ENCODE data around the gene DHX32.
A peak's percentile ranks its signal among the peaks of the same experiment; 100 is the strongest.
"Not testable (repeated sequence)": the region's sequence is repeated elsewhere in the genome, so short reads cannot be mapped to it uniquely, and the experiment has no call there.

DHX32 gene

DNA sequence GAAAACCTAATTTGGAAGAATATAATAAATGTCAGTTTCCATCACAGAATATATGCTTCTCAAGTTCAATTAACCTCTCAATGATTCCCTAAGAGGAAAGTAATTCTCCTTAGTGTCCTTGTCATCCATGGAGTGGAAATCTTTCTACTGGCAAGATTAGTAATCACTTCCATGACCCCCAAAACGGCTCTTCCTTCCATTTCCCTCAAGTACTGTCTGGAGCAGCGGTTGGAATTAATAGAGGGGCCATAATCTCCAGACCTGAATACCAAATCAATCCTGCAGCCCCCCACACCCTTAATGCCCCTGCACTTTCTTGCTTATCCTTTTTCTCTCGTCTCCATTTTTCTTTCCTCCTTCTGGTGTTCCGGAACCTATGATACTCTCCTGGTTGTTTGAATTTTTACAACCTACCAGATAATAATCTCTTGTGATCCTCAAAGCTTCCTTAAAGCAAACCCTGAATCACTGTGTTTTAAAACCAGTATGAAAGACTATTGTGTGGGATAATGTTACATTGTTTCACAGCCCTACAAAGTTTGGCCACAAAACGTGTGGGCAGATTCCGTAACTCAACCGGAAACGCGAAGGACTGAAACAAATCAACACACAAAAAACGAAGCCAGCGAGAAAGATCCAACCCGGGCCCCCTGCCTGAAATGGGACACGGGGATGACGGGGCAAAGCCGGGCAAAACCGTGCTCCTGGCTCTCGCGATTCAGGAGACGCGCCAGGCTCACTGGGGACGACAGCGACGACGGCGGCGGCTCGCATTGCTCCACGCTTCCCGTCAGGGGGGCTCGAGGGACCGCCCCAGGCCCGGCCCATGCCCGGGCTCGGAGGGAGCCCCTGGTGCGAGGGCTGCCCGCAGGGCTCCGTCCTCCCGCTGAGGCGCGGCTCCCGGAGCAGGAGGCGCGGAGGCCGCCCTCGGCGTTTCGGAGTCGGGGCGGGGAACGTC, 14.3 kb upstream of the DHX32 start:
- DNase-seq (ENCODE audit: low read depth in 2 of 2), result peak in 1 of 2 donors; percentile 27

- DNase-seq (ENCODE audit: low read depth in 2 of 2), result not testable (repeated sequence)
These were observed 13.1 kb upstream of the DHX32 start for GRCh38 chr10:125894176-125894575.

- DNase-seq (ENCODE audit: low read depth in 2 of 2), result not testable (repeated sequence)
These were observed 11.3 kb upstream of the DHX32 start for GRCh38 chr10:125892402-125892801.

DNA sequence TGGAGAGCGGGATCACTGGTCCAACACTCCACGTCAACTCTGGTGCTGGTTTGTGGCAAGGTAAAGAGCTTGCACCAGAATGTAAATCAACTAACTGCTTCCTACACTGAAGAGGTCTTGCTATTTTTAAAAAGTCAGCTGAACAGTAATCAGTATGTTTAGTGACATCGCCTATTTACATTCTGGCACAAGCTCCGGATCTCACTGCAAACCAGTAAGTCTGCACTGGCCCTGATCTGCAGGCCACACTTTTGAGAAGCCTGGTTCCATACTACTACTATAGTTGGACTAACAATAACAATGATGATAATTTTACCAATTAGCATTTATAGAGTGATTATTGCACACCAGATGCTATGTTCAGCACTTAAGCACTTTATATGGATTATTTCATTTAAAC, 8.3 kb upstream of the DHX32 start:
- not testable (repeated sequence) for DNase-seq (ENCODE audit: low read depth in 2 of 2)

DNA sequence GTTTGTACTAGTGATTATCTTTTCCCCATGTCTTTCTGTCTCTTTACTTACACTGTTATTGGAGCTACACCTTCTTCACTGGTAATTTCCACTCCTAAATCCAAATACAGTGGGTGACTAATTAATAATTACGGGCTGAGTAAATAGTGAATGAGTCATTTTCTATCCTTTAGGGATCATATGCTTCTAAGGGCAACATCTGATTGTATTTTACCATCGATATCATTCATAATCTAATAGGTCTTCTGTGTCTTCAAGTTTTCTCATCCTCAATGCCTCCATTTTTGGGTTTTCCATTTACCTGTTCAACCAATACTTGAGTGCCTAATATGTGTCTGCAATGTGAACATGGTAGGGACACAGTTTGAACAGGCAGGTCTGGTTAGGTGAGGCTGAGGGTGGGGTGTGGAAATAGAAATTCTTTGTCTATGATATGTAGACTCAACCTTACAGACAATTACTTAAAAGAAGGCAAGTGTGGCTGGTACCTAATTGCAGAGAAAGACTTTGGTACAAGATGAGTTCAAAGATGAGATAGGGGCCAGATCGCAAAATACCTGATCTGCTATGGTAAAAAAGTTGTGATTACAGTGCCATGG, 5.9 kb upstream of the DHX32 start:
- DNase-seq (ENCODE audit: low read depth in 2 of 2), result no peak

DNA sequence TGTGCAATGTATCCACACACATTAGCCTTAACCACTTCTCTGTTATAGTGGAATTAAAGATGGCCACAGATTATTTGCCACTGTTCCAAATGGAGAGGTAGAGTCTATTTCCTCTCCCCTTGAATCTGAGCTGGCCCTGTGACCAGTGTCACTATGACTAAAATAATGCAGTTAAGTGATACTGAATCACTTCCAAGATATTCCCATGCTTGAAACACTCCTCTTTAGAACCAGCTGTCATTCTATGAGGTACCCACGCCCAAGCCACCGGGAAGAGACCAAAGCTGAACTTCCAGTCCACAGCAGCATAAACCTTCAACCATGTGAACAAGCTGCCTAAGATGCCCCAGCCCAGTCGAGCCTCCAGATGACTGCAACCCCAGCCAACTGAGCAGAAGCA, 2.1 kb upstream of the DHX32 start:
- DNase-seq (ENCODE audit: low read depth in 2 of 2), result no peak

- no peak for DNase-seq (ENCODE audit: low read depth in 2 of 2)
These were observed 1.5 kb upstream of the DHX32 start for GRCh38 chr10:125882596-125882995.

DNA sequence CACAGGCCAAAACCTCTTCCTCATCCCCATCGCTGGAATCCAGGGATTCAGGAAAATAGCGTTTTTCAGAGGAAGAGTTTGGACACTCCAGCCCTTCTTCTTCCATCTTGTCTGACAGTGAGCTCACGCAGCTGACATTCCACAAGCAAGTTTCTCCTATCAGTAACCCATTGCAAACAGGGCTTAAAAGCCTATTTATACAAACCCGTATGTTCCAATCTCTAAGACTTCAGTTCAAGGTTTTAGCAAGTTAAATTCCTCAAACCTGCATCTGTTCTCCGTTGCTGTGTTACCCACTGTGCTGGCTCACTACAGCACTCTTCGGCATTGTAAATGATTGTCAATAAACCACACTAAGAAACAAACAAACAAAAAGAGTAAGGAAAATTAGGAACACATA, 373 bp downstream of the DHX32 start:
- no peak for DNase-seq (ENCODE audit: low read depth in 2 of 2)

- DNase-seq (ENCODE audit: low read depth in 2 of 2), result no peak
These were observed 1.9 kb downstream of the DHX32 start for GRCh38 chr10:125878957-125879835.

DNA sequence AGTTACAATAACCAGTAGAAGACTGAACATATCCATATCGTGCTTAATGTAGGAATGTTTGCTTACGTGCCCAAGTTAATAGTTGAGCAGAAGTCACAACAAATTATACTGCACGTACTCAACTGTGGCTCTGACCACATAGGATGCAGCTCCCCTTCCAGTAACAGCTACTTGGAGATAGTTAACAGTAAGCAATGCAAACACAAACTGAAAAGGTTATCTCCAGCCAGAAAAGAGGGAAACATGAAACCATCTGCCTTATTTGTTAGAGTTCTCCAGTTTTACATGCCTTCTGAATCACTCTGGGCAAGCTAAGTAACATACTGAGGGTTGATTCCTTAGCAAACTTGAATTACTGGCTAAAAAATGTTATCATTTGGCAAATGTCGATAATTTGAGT, 9.8 kb downstream of the DHX32 start:
- no peak for DNase-seq (ENCODE audit: low read depth in 2 of 2)

DNA sequence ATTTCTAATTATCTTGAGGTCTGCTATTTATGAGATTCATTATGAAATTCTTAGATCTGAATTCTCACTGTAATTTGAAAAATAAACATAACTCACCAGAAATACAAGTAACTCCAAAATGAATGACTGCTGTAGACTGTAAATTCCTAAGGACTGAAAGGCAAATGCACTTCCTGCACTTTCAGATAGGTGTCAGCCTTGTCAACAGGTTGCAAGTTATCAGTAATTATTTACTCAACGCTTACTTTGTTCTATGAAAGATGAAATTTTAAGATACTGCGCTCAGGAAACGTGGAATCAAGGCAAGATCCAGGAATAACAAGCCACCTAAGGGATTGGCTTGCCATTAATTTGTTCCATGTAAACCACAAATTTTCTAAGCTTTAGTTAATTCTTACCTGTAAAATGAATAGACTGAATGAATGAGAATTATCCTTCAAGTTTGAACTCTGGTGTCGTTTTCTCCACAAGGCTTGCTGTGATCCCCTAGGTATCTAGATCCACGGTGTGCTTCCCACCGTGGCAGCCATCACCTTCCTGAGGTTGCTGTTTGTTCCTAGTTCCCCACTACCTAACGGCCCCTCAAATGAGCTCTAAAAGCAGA, 12.6 kb downstream of the DHX32 start:
- peak in 1 of 2 donors; percentile 5 for DNase-seq (ENCODE audit: low read depth in 2 of 2)

- DNase-seq (ENCODE audit: low read depth in 2 of 2), result no peak
These were observed 14.6 kb downstream of the DHX32 start for GRCh38 chr10:125866421-125867029.

DNA sequence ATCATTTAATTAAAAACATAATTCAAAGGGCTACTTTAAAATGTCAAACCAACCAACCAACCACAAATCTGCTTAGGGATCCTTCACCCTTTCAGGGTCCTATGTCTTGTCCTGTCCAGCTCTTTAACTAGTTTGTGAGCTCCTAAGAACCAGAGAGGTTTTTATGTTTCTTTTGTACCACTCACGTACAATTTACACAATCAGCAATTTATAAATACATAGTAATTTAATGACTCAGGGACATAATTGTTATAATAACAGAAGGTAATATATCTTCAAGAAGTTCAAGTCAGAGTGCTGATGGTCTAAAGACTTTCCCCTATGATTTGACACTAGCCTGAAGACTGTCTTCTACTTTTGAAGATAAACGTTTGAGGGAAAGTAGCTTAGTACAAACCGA, 16.0 kb downstream of the DHX32 start:
- no peak for DNase-seq (ENCODE audit: low read depth in 2 of 2)

GRCh38 chr10:125859128-125859817, 21.8 kb downstream of the DHX32 start:
- DNase-seq (ENCODE audit: low read depth in 2 of 2), result no peak

DNA sequence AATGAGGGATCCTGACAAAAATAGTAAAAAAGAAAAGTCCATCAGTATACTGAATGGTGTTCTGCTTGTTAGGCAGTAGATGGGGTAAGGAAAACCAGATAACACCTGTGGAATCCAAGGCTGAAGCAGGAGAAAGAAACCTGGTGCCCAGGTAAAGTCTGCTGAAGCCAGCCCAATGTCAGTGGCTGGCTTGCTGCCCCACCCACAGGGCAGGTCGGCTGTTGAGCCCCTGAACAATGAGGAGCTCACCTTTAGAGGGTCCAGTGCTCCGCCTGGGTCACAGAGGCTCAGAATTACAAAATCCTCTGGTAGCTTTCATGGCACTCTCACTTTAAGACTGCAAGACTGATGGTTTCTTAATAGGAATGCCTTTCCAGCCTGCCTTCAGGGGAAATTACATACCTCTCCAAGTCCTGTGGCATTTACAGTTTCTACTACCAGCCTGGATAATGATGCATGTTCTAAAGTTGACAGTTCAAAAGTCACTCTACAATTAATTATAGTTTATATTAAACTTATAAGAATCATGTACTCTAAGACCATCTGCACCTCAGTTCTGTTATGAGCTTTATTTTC, 23.8 kb downstream of the DHX32 start:
- no peak for DNase-seq (ENCODE audit: low read depth in 2 of 2)

- DNase-seq (ENCODE audit: low read depth in 2 of 2), result no peak
These were observed 28.6 kb downstream of the DHX32 start for GRCh38 chr10:125852487-125852886.

DNA sequence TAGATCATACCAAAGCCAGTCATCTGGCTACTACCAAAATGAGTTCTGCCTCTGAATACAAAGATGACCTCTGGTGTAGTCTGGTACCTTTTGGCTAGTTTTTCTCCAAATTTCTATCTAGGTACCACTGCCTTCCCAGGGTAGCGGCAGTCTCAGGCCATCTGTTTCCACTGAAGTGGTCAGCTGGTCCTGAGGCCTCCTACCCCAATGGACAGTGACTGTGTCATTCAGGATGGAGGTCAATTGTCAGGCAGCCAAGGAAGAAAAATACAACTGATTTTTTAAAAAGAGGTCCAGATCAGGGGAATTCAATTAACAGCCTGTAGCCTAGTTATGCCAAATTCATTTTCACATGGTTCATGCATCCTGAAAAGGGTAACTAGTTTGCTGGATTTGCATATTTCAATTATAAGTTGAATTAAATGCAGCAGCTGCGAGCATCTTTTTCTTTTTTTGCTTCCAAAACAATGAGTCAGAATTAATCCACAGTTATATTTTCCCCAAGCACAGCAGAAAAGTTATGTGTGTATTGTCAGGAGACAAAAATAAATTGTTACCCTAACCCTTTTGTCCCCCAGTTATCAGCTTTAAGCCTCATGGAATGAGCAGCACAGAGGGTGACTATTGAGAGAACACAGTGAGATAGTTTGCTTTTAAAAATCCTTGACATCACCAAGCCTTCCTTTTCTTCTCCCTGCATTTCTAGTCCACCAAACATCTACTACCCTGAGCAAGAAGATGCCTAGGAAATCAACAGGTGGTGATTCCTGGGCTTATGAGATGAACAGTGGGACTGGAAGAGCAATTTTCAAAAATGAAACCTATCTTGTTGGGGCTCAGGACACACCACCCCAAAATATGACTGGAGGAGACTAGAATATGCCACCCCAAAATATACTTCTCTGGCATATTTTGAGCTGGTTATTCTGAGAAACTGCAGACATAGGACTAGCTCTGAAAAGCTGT, 30.0 kb downstream of the DHX32 start:
- no peak for DNase-seq (ENCODE audit: low read depth in 2 of 2)

- no peak for DNase-seq (ENCODE audit: low read depth in 2 of 2)
These were observed 31.6 kb downstream of the DHX32 start for GRCh38 chr10:125849448-125849847.

DNA sequence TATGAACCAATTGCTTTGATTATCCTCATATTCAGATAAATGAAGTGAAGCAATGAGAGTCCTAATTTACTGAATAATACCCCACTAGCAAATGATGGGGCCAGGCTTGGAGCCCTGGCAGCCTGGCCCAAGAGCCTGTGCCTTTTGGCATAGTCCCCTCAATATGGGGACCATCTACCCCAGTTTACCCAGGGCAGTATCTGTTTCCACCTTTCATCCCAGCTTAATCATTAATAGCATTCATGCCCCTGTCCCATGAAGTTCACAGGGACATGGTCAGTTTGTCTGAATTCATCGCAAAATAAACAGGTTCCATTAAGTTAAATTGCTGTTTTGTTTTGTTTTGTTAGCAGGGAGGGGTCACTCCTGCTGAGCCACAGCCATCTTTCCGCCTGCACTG, 32.2 kb downstream of the DHX32 start:
- no peak for DNase-seq (ENCODE audit: low read depth in 2 of 2)

Measured in stimulated activated CD4-positive, alpha-beta T cell treated with anti-CD3 and anti-CD28 coated beads, Interleukin-1b, Interleukin-23, amount 100 ng/mL, for 4 hours (primary cell).